ENCODE measurements around the gene THRB. TPM values are rescaled to one million over a fixed set of nuclear protein-coding genes. Genes with fewer than 3 reads are reported as not detected.

Gene THRB
- total RNA-seq, 2 donors from 2014 or later, result 6.7 to 6.9 TPM

- Histone ChIP-seq H3K4me3 (no peak overlapping the region), H3K9me3 (no peaks in the 10 kb centered on the region), H3K4me1 (peaks cover 23% of the 10 kb centered on the region), H3K36me3 (replicated peaks in 1 of 2; ENCODE audit: insufficient read depth in 1 of 2, low read depth in 2 of 2) (no peaks in the 10 kb centered on the region), H3K27ac (no peak overlapping the region), H3K27me3 (no peaks in the 10 kb centered on the region)
- whole genome bisulfite sequencing, 2 donors, result 69 to 73% methylated on average over 5 of the region's 5 CpGs
- intact Hi-C loops (cut with DNase I), result no loop called here
- TF ChIP-seq POLR2A (IDR thresholded peaks at IDR 0.05) (no peak), CTCF (IDR thresholded peaks at IDR 0.05) (no peak)
- no peak for DNase-seq
- ATAC-seq, result no peak
These were observed 317.4 kb downstream of the THRB start for GRCh38 chr3:24177201-24177600.

- no peaks in the 10 kb centered on the region for H3K36me3 ChIP-seq (replicated peaks in 1 of 2; ENCODE audit: insufficient read depth in 1 of 2, low read depth in 2 of 2)
- H3K27me3 ChIP-seq, result no peaks in the 10 kb centered on the region
- H3K9me3 ChIP-seq, result no peaks in the 10 kb centered on the region
- no peak overlapping the region for H3K4me3 ChIP-seq
- DNase-seq (no peak), ATAC-seq (no peak)
- no peaks in the 10 kb centered on the region for H3K4me1 ChIP-seq
- intact Hi-C loops (cut with DNase I), result no loop called here
- 95 to 96% methylated on average over 2 of the region's 2 CpGs for WGBS, 2 donors
- no peak overlapping the region for H3K27ac ChIP-seq
- TF ChIP-seq POLR2A (IDR thresholded peaks at IDR 0.05) (no peak), CTCF (IDR thresholded peaks at IDR 0.05) (no peak)
These were observed 320.0 kb downstream of the THRB start for GRCh38 chr3:24174614-24175013.

- H3K36me3 ChIP-seq (replicated peaks in 1 of 2; ENCODE audit: insufficient read depth in 1 of 2, low read depth in 2 of 2), result no peaks in the 10 kb centered on the region
- no peak for TF ChIP-seq CTCF (IDR thresholded peaks at IDR 0.05)
- TF ChIP-seq POLR2A (IDR thresholded peaks at IDR 0.05), result no peak
- no peaks in the 10 kb centered on the region for H3K27me3 ChIP-seq
- 72 to 92% methylated on average over 3 of the region's 3 CpGs for WGBS, 2 donors
- no peak overlapping the region for H3K27ac ChIP-seq
- no peak for DNase-seq
- ATAC-seq, result no peak
- H3K4me3 ChIP-seq, result no peak overlapping the region
- H3K4me1 ChIP-seq, result peaks cover 7% of the 10 kb centered on the region
- intact Hi-C loops (cut with DNase I), result no loop called here
- H3K9me3 ChIP-seq, result no peaks in the 10 kb centered on the region
These were observed 325.7 kb downstream of the THRB start for GRCh38 chr3:24168977-24169376.

GRCh38 chr3:24167429-24167828, 327.2 kb downstream of the THRB start:
- H3K4me3 ChIP-seq, result no peak overlapping the region
- no peak for DNase-seq
- WGBS, 2 donors, result 50 to 69% methylated on average over 3 of the region's 3 CpGs
- H3K27me3 ChIP-seq, result no peaks in the 10 kb centered on the region
- ATAC-seq, result no peak
- H3K4me1 ChIP-seq, result peaks cover 7% of the 10 kb centered on the region
- no peaks in the 10 kb centered on the region for H3K36me3 ChIP-seq (replicated peaks in 1 of 2; ENCODE audit: insufficient read depth in 1 of 2, low read depth in 2 of 2)
- intact Hi-C loops (cut with DNase I), result no loop called here
- TF ChIP-seq CTCF (IDR thresholded peaks at IDR 0.05) (no peak), POLR2A (IDR thresholded peaks at IDR 0.05) (no peak)
- no peak overlapping the region for H3K27ac ChIP-seq
- no peaks in the 10 kb centered on the region for H3K9me3 ChIP-seq

- 85 to 89% methylated on average over 5 of the region's 5 CpGs for WGBS, 2 donors
These were observed 328.1 kb downstream of the THRB start for GRCh38 chr3:24166515-24166914.

More at GRCh38 chr3:24166515-24166914, 328.1 kb downstream of the THRB start:
- ATAC-seq (no peak), DNase-seq (no peak)
- TF ChIP-seq CTCF (IDR thresholded peaks at IDR 0.05) (no peak), POLR2A (IDR thresholded peaks at IDR 0.05) (no peak)
- Histone ChIP-seq H3K27me3 (no peaks in the 10 kb centered on the region), H3K4me3 (no peak overlapping the region), H3K36me3 (replicated peaks in 1 of 2; ENCODE audit: insufficient read depth in 1 of 2, low read depth in 2 of 2) (no peaks in the 10 kb centered on the region), H3K9me3 (no peaks in the 10 kb centered on the region), H3K4me1 (peaks cover 7% of the 10 kb centered on the region), H3K27ac (no peak overlapping the region)
- intact Hi-C loops (cut with DNase I), result no loop called here
